Neuronal stem cell (in vitro differentiated cells): ENCODE data around the gene TRAK1.
A peak's percentile ranks its signal among the peaks of the same experiment; 100 is the strongest.

Source experiments
- DNase-seq: peaks from one replicate; pipeline ENCODE4 v3.0.0-alpha.2; 2013; ENCODE audit warnings: low spot score
- H2AFZ ChIP-seq: one replicate; pipeline ENCODE4 v1.6.1; 2013; ENCODE audit warnings: mild to moderate bottlenecking, low read length, inconsistent platforms
- H2AK5ac ChIP-seq: 2 replicates; pipeline ENCODE4 v1.6.1; 2013; ENCODE audit warnings: low read depth, mild to moderate bottlenecking, inconsistent platforms, low read length, moderate library complexity, mixed read lengths
- H2BK120ac ChIP-seq: 2 replicates; pipeline ENCODE4 v1.6.1; 2013; ENCODE audit warnings: low read depth, mild to moderate bottlenecking, inconsistent platforms, low read length, moderate library complexity, mixed read lengths
- H2BK12ac ChIP-seq: one replicate; pipeline ENCODE4 v1.6.1; 2013; ENCODE audit warnings: low read length, inconsistent platforms
- H2BK15ac ChIP-seq: 2 replicates; pipeline ENCODE4 v1.6.1; 2013; ENCODE audit warnings: mild to moderate bottlenecking, low read length, inconsistent platforms, mixed read lengths
- H2BK5ac ChIP-seq: one replicate; pipeline ENCODE4 v1.6.1; 2013; ENCODE audit warnings: inconsistent platforms, mild to moderate bottlenecking, low read length, moderate library complexity
- H3K14ac ChIP-seq: one replicate; pipeline ENCODE4 v1.6.1; 2013; ENCODE audit warnings: low read length, inconsistent platforms
- H3K18ac ChIP-seq: 2 replicates; pipeline ENCODE4 v1.6.1; 2013; ENCODE audit warnings: low read length, inconsistent platforms
- H3K23ac ChIP-seq: 2 replicates; pipeline ENCODE4 v1.6.1; 2013; ENCODE audit warnings: low read depth, mild to moderate bottlenecking, mixed read lengths, low read length, inconsistent platforms; ENCODE audit not compliant: poor library complexity
- H3K27ac ChIP-seq: replicated peaks from 3 replicates; pipeline ENCODE4 v1.5.1; 2013; ENCODE audit warnings: low read length, inconsistent platforms
- H3K27me3 ChIP-seq, 3 experiments: 2 replicates each; pipeline ENCODE4 v1.6.1; 2013; ENCODE audit warnings: low read length in 3 of 3, mild to moderate bottlenecking in 2 of 3, inconsistent platforms in 1 of 3, low read depth in 1 of 3, mixed read lengths in 1 of 3, moderate library complexity in 1 of 3; ENCODE audit not compliant: control insufficient read depth in 3 of 3, insufficient read depth in 3 of 3
- H3K36me3 ChIP-seq, 2 donors: replicated peaks in 1 of 2; 2 replicates each; pipeline ENCODE4 v1.6.1; 2013; ENCODE audit warnings: low read length in 2 of 2; ENCODE audit not compliant: control insufficient read depth in 2 of 2, insufficient read depth in 2 of 2
- H3K4ac ChIP-seq: 2 replicates; pipeline ENCODE4 v1.6.1; 2013; ENCODE audit warnings: inconsistent platforms, mild to moderate bottlenecking, low read length, moderate library complexity
- H3K4me1 ChIP-seq, 2 donors: 1 replicate in 1 of 2; 2 replicates in 1 of 2; pipeline ENCODE4 v1.6.1; 2013; ENCODE audit warnings: low read length in 2 of 2, low read depth in 1 of 2; ENCODE audit not compliant: control insufficient read depth in 2 of 2, insufficient read depth in 1 of 2
- H3K4me2 ChIP-seq: one replicate; pipeline ENCODE4 v1.6.1; 2013; ENCODE audit warnings: mild to moderate bottlenecking, low read length, inconsistent platforms; ENCODE audit not compliant: insufficient read depth, poor library complexity, severe bottlenecking
- H3K4me3 ChIP-seq, 2 donors: 2 replicates each; pipeline ENCODE4 v1.5.1; 2013; ENCODE audit warnings: low read length in 2 of 2, mild to moderate bottlenecking in 2 of 2, inconsistent platforms in 1 of 2, moderate library complexity in 1 of 2
- H3K79me1 ChIP-seq: one replicate; pipeline ENCODE4 v1.6.1; 2013; ENCODE audit warnings: low read depth, mild to moderate bottlenecking, inconsistent platforms, low read length, moderate library complexity
- H3K9ac ChIP-seq: one replicate; pipeline ENCODE4 v1.6.1; 2013; ENCODE audit warnings: mild to moderate bottlenecking, low read depth, low read length, inconsistent platforms; ENCODE audit not compliant: poor library complexity
- H3K9me3 ChIP-seq, 2 donors: replicated peaks in 1 of 2; 2 replicates each; pipeline versions ENCODE3 to v1.6.1; 2013; ENCODE audit warnings: low read length in 2 of 2, mild to moderate bottlenecking in 2 of 2, inconsistent platforms in 1 of 2, low read depth in 1 of 2, mixed read lengths in 1 of 2, moderate library complexity in 1 of 2; ENCODE audit not compliant: control insufficient read depth in 2 of 2, insufficient read depth in 1 of 2
- H4K8ac ChIP-seq: one replicate; pipeline ENCODE4 v1.6.1; 2013; ENCODE audit warnings: low read depth, mild to moderate bottlenecking, inconsistent platforms, low read length, moderate library complexity
- H4K91ac ChIP-seq: one replicate; pipeline ENCODE4 v1.6.1; 2013; ENCODE audit warnings: low read length, low read depth, mild to moderate bottlenecking, inconsistent platforms; ENCODE audit not compliant: poor library complexity
- WGBS, 2 donors: extraction: QIAGEN DNeasy Blood & Tissue Kit; methylation state at CpG; one replicate each; pipeline ENCODE4 v1.1.7; 2013; ENCODE audit warnings: missing lambda C conversion rate in 2 of 2, mixed read lengths in 1 of 2; ENCODE audit not compliant: insufficient read length in 2 of 2, insufficient replicate concordance in 1 of 2; ENCODE audit errors: extremely low coverage in 2 of 2; 5-methylcytosine and 5-hydroxymethylcytosine counted together

The TRAK1 gene

DNA sequence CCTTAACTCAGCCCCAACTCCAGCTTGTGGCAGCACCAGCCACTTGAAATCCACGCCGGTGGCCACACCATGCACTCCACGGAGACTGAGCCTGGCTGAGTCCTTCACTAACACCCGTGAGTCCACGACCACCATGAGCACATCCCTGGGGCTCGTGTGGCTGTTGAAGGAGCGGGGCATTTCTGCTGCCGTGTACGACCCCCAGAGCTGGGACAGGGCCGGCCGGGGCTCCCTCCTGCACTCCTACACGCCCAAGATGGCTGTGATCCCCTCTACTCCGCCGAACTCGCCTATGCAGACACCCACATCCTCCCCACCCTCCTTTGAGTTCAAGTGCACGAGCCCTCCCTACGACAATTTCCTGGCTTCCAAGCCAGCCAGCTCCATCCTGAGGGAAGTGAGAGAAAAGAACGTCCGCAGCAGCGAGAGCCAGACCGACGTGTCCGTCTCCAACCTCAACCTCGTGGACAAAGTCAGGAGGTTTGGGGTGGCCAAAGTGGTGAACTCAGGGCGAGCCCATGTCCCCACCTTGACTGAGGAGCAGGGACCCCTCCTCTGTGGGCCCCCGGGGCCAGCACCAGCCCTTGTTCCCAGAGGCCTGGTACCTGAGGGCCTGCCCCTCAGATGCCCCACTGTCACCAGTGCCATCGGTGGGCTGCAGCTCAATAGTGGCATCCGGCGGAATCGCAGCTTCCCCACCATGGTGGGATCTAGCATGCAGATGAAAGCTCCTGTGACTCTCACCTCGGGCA lies 132.0 kb downstream of the TRAK1 start:
- H3K36me3 ChIP-seq = peaks cover 26 to 84% of the 10 kb centered on the region in 2 donors
- no peaks in the 10 kb centered on the region for H3K9me3 ChIP-seq
- no peak overlapping the region for H3K18ac ChIP-seq
- H3K79me1 ChIP-seq = no peaks in the 10 kb centered on the region
- H3K4me2 ChIP-seq = no peak overlapping the region
- no peak overlapping the region for H3K27ac ChIP-seq
- H4K8ac ChIP-seq = no peak overlapping the region
- WGBS, 2 donors = no CpG with 5 or more reads among the region's 31 CpGs
- DNase-seq = no peak
- no peaks in the 10 kb centered on the region for H3K4me1 ChIP-seq
- H2BK12ac ChIP-seq = no peak overlapping the region
- no peaks in the 10 kb centered on the region for H3K27me3 ChIP-seq
- H2AK5ac ChIP-seq = no peak overlapping the region
- H3K14ac ChIP-seq = no peak overlapping the region
- no peak overlapping the region for H3K9ac ChIP-seq
- no peak overlapping the region for H2AFZ ChIP-seq
- H2BK15ac ChIP-seq = no peak overlapping the region
- H4K91ac ChIP-seq = no peak overlapping the region
- no peak overlapping the region for H2BK120ac ChIP-seq
- H3K4ac ChIP-seq = no peak overlapping the region
- H3K23ac ChIP-seq = peak overlapping the region; percentile 17
- H3K4me3 ChIP-seq = no peak overlapping the region
- no peak overlapping the region for H2BK5ac ChIP-seq

DNA sequence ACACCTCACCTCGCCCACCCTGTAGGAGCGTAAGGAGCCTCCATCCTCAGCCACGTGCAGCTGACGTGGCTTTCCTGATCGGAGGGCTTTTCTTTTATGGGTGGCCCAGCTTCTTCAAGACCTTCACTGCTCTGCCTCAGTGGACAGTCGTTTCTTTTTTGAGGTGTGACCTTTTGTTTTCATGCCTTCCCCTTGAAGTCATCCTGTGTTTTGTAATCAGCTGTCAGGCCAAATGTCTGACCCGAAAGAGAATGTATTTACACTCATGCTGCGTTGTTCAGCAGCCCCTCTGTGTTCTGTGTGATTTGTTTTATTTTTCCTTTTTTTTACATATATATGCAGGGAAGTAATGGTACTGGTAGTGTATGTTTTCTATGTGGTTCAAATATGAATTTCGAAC lies 133.0 kb downstream of the TRAK1 start:
- H3K79me1 ChIP-seq = no peaks in the 10 kb centered on the region
- WGBS, 2 donors = no CpG with 5 or more reads among the region's 9 CpGs
- H3K9ac ChIP-seq = no peak overlapping the region
- H3K4me3 ChIP-seq = no peak overlapping the region
- no peak overlapping the region for H3K23ac ChIP-seq
- no peak overlapping the region for H2BK5ac ChIP-seq
- no peak overlapping the region for H2BK120ac ChIP-seq
- H3K4me2 ChIP-seq = no peak overlapping the region
- no peak overlapping the region for H2BK15ac ChIP-seq
- no peak overlapping the region for H2BK12ac ChIP-seq
- no peaks in the 10 kb centered on the region for H3K9me3 ChIP-seq
- no peaks in the 10 kb centered on the region for H3K4me1 ChIP-seq
- no peak overlapping the region for H3K14ac ChIP-seq
- H2AK5ac ChIP-seq = no peak overlapping the region
- DNase-seq = no peak
- H4K8ac ChIP-seq = no peak overlapping the region
- H3K18ac ChIP-seq = no peak overlapping the region
- peaks cover 23 to 74% of the 10 kb centered on the region in 2 donors for H3K36me3 ChIP-seq
- no peaks in the 10 kb centered on the region for H3K27me3 ChIP-seq
- no peak overlapping the region for H3K27ac ChIP-seq
- H2AFZ ChIP-seq = no peak overlapping the region
- H4K91ac ChIP-seq = no peak overlapping the region
- H3K4ac ChIP-seq = no peak overlapping the region

DNA sequence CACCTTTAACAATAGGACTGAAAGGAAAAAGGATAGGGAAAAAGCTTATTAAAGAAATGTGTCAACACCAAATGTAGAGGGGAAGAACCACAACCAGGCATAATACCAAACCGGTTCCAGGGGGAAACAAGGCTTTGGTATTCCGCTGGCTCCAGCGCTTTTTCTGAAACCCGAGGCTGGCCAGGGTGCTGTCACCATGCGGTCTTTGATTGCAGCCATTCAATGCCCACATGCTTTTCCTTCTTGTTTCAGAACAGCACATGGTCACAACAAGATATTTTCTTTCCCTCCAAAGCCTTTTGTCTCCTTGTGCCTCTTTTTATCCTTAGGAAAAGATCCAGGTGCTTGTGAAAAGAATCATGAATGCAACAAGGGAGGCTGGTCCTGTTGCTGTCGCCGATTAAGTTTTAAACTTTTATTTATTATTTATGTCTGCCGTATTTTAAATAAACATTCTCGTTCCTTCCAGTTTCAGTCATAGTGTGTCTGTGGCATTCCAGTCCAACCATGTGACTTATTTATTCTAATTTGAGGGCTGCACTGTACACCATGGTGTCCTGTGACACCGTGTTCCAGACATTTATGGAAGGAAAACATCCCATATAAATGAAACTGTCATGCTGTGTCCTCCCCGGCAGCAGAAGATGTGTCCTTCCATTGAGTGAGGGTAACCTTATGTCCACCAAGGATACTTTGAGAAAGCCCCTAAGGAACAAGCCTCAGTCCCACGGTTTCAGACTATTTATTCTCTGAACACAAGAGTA lies 133.7 kb downstream of the TRAK1 start:
- Histone ChIP-seq H3K27me3 (no peaks in the 10 kb centered on the region), H3K27ac (no peak overlapping the region), H3K18ac (no peak overlapping the region), H3K36me3 (peaks cover 21 to 68% of the 10 kb centered on the region in 2 donors), H3K9ac (no peak overlapping the region), H2BK12ac (no peak overlapping the region), H3K4me1 (peaks cover 0 to 1% of the 10 kb centered on the region in 2 donors), H4K91ac (no peak overlapping the region), H2BK15ac (no peak overlapping the region), H3K23ac (no peak overlapping the region), H3K79me1 (no peaks in the 10 kb centered on the region), H4K8ac (no peak overlapping the region), H3K4ac (no peak overlapping the region), H3K9me3 (no peaks in the 10 kb centered on the region), H2BK5ac (no peak overlapping the region), H2AK5ac (no peak overlapping the region), H3K14ac (no peak overlapping the region), H2BK120ac (no peak overlapping the region), H2AFZ (no peak overlapping the region), H3K4me3 (no peak overlapping the region), H3K4me2 (no peak overlapping the region)
- DNase-seq = no peak
- no CpG with 5 or more reads among the region's 12 CpGs for WGBS, 2 donors
